GM19438 (cell line): ENCODE measurements around the gene FBXL20.

Experiments used
- ATAC-seq: cut with Tn5 transposase; IDR thresholded peaks from one replicate; pipeline ENCODE4 v1.9.1; 2021; ENCODE audit warnings: low read depth; ENCODE audit not compliant: unreplicated experiment

FBXL20 gene

GRCh38 chr17:39231091-39231561, 170.3 kb downstream of the FBXL20 start:
- ATAC-seq, result no peak

- no peak for ATAC-seq
Measured at GRCh38 chr17:39230361-39230760, 171.1 kb downstream of the FBXL20 start.

- ATAC-seq, result no peak
Measured at GRCh38 chr17:39229274-39229913, 172.0 kb downstream of the FBXL20 start.

GRCh38 chr17:39227364-39227919, 174.0 kb downstream of the FBXL20 start:
- ATAC-seq, result no peak

GRCh38 chr17:39225959-39226683, 175.3 kb downstream of the FBXL20 start:
- no peak for ATAC-seq

GRCh38 chr17:39225308-39225958, 176.0 kb downstream of the FBXL20 start, which contains the start of gene STAC2:
Gene STAC2 (minus strand): TSS chr17:39225945. CDS start chr17:39225502, 443 bp downstream.
- ATAC-seq, result no peak

GRCh38 chr17:39224778-39225307, 176.6 kb downstream of the FBXL20 start:
- no peak for ATAC-seq

- no peak for ATAC-seq
Measured at GRCh38 chr17:39223907-39224777, 177.3 kb downstream of the FBXL20 start.

- no peak for ATAC-seq
Measured at GRCh38 chr17:39222866-39223834, 178.3 kb downstream of the FBXL20 start.

GRCh38 chr17:39222151-39222550, 179.3 kb downstream of the FBXL20 start:
- no peak for ATAC-seq

- ATAC-seq, result no peak
Measured at GRCh38 chr17:39221572-39221971, 179.9 kb downstream of the FBXL20 start.

GRCh38 chr17:39219647-39220154, 181.7 kb downstream of the FBXL20 start:
- ATAC-seq, result no peak

GRCh38 chr17:39218906-39219305, 182.5 kb downstream of the FBXL20 start:
- ATAC-seq, result no peak

- no peak for ATAC-seq
Measured at GRCh38 chr17:39217734-39218369, 183.6 kb downstream of the FBXL20 start.

- ATAC-seq, result no peak
Measured at GRCh38 chr17:39213852-39214251, 187.6 kb downstream of the FBXL20 start.

GRCh38 chr17:39212841-39213480, 188.5 kb downstream of the FBXL20 start:
- ATAC-seq, result no peak

- no peak for ATAC-seq
Measured at GRCh38 chr17:39212195-39212810, 189.1 kb downstream of the FBXL20 start.
